Measurements from ENCODE around the gene CHD6.

Gene CHD6

GRCh38 chr20:41499064-41499463, 119.1 kb downstream of the CHD6 start:
- TF ChIP-seq CSDC2 (CRISPR knock-in tag; IDR thresholded peaks at IDR 0.05) (no peak), TCF4 (CRISPR knock-in tag; IDR thresholded peaks at IDR 0.05; ENCODE audit: borderline replicate concordance) (no peak), ARNTL (CRISPR knock-in tag; IDR thresholded peaks at IDR 0.05; ENCODE audit: borderline replicate concordance, low read depth) (no peak), GLIS3 (CRISPR knock-in tag; IDR thresholded peaks at IDR 0.05) (no peak), POU6F1 (CRISPR knock-in tag; IDR thresholded peaks at IDR 0.05; ENCODE audit: borderline replicate concordance, low read depth) (no peak), ZNF70 (CRISPR knock-in tag; IDR thresholded peaks at IDR 0.05) (no peak), SNAI2 (CRISPR knock-in tag; IDR thresholded peaks at IDR 0.05) (no peak), PPARA (CRISPR knock-in tag; IDR thresholded peaks at IDR 0.05; ENCODE audit: borderline replicate concordance) (no peak)
- TF ChIP-seq, protein P1, sequence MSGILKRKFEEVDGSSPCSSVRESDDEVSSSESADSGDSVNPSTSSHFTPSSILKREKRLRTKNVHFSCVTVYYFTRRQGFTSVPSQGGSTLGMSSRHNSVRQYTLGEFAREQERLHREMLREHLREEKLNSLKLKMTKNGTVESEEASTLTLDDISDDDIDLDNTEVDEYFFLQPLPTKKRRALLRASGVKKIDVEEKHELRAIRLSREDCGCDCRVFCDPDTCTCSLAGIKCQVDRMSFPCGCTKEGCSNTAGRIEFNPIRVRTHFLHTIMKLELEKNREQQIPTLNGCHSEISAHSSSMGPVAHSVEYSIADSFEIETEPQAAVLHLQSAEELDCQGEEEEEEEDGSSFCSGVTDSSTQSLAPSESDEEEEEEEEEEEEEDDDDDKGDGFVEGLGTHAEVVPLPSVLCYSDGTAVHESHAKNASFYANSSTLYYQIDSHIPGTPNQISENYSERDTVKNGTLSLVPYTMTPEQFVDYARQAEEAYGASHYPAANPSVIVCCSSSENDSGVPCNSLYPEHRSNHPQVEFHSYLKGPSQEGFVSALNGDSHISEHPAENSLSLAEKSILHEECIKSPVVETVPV (CRISPR knock-in tag; IDR thresholded peaks at IDR 0.05): no peak
- ATAC-seq: no peak

DNA sequence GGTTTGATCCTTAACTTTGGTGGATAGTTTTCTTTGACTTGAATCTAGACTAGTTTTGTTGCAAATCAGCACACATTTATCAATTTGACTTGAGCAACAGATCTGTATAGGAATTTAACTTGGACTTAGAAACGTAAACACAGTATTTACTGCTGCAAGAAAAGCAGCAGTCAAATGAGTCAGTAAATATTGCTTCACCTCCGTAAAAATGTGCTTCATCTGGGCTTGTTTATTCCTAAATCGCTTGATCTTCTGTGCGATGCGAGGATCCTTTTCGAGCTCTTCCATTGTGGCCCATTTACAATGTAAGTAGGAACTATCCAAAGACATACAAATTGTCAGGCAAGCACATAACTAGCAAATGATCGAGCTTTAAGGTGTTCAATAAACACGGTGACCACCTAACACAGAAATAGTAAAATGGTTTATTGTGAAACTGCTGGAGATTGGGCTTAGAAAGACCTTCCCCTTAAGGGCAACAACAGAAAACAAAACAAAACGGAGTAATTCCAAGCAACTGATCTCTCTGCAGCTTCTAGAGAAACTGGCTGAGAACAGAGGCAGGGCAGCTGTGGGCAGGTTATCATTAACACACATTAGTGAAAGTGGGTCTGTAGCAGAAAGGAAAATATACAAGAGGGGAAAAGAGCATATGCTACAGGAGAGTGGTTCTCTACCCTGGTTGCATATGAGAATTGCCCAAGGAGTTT, 120.8 kb downstream of the CHD6 start:
- ATAC-seq: no peak
- no peak for TF ChIP-seq PPARA (CRISPR knock-in tag; IDR thresholded peaks at IDR 0.05; ENCODE audit: borderline replicate concordance)
- no peak for TF ChIP-seq CREB5 (CRISPR knock-in tag; IDR thresholded peaks at IDR 0.05; ENCODE audit: low read depth)
- TF ChIP-seq GLIS3 (CRISPR knock-in tag; IDR thresholded peaks at IDR 0.05): no peak
- TF ChIP-seq OSR1 (CRISPR knock-in tag; IDR thresholded peaks at IDR 0.05): no peak
- TF ChIP-seq ZNF565 (CRISPR knock-in tag; conservative IDR thresholded peaks at IDR 0.05; ENCODE audit: low read depth): no peak
- no peak for TF ChIP-seq CSDC2 (CRISPR knock-in tag; IDR thresholded peaks at IDR 0.05)
- TF ChIP-seq ZNF8 (CRISPR knock-in tag; IDR thresholded peaks at IDR 0.05): no peak
- no peak for TF ChIP-seq ZC3H10 (CRISPR knock-in tag; IDR thresholded peaks at IDR 0.05)
- TF ChIP-seq, protein P1 (CRISPR knock-in tag; IDR thresholded peaks at IDR 0.05): no peak
- no peak for TF ChIP-seq ARNTL (CRISPR knock-in tag; IDR thresholded peaks at IDR 0.05; ENCODE audit: borderline replicate concordance, low read depth)
- no peak for TF ChIP-seq TSHZ2 (CRISPR knock-in tag; IDR thresholded peaks at IDR 0.05)
- TF ChIP-seq SNAI2 (CRISPR knock-in tag; IDR thresholded peaks at IDR 0.05): no peak
- no peak for TF ChIP-seq ZFP3 (CRISPR knock-in tag; IDR thresholded peaks at IDR 0.05)
- no peak for TF ChIP-seq BACH2 (CRISPR knock-in tag; IDR thresholded peaks at IDR 0.05; ENCODE audit: borderline replicate concordance)
- TF ChIP-seq TCF4 (CRISPR knock-in tag; IDR thresholded peaks at IDR 0.05; ENCODE audit: borderline replicate concordance): no peak
- TF ChIP-seq POU6F1 (CRISPR knock-in tag; IDR thresholded peaks at IDR 0.05; ENCODE audit: borderline replicate concordance, low read depth): no peak
- no peak for TF ChIP-seq ISL1 (CRISPR knock-in tag; IDR thresholded peaks at IDR 0.05)
- no peak for TF ChIP-seq ZFP30 (CRISPR knock-in tag; IDR thresholded peaks at IDR 0.05)
- no peak for TF ChIP-seq RARB (CRISPR knock-in tag; IDR thresholded peaks at IDR 0.05)
- TF ChIP-seq PATZ1 (CRISPR knock-in tag; IDR thresholded peaks at IDR 0.05; ENCODE audit: borderline replicate concordance): no peak
